HEK293 (cell line): ENCODE measurements around the gene WDR76.
"Not testable (repeated sequence)": the region's sequence is repeated elsewhere in the genome, so short reads cannot be mapped to it uniquely, and the experiment has no call there.

Source experiments
- BCL11A ChIP-seq: fragments of 450-650 bp; formaldehyde crosslinking; IDR thresholded peaks from 2 replicates; pipeline ENCODE4 v1.5.1; 2016; ENCODE audit warnings: low read depth, missing biosample characterization, missing genetic modification characterization
- CTCF ChIP-seq: fragments of 450-650 bp; formaldehyde crosslinking; IDR thresholded peaks from 2 replicates; pipeline ENCODE4 v1.5.1; 2016; ENCODE audit warnings: missing biosample characterization, missing genetic modification characterization
- REST ChIP-seq: fragments of 450-650 bp; formaldehyde crosslinking; IDR thresholded peaks from 2 replicates; pipeline ENCODE4 v1.5.1; 2016; ENCODE audit warnings: missing biosample characterization, missing genetic modification characterization
- ZBTB48 ChIP-seq: fragments of 450-650 bp; formaldehyde crosslinking; IDR thresholded peaks from 2 replicates; pipeline ENCODE4 v1.5.1; 2016; ENCODE audit warnings: missing biosample characterization, missing genetic modification characterization
- ZNF121 ChIP-seq: fragments of 450-650 bp; formaldehyde crosslinking; IDR thresholded peaks from 2 replicates; pipeline ENCODE4 v1.5.1; 2016; ENCODE audit warnings: missing biosample characterization, missing genetic modification characterization
- ZNF274 ChIP-seq, 2 experiments: fragments of 200-500 bp in 1 of 2; fragments of 450-650 bp in 1 of 2; sonication (Bioruptor generic) in 1 of 2; formaldehyde crosslinking in 1 of 2; IDR thresholded peaks; 2 replicates each; pipeline versions ENCODE4 v1.5.1 to v1.6.1; 2014 to 2016; ENCODE audit warnings: borderline replicate concordance in 1 of 2, inconsistent platforms in 1 of 2, low read length in 1 of 2, missing biosample characterization in 1 of 2, missing genetic modification characterization in 1 of 2
- ZNF292 ChIP-seq: fragments of 450-650 bp; formaldehyde crosslinking; IDR thresholded peaks from 2 replicates; pipeline ENCODE4 v1.5.1; 2016; ENCODE audit warnings: low read depth, missing biosample characterization, missing genetic modification characterization, borderline replicate concordance
- ZNF558 ChIP-seq: fragments of 450-650 bp; formaldehyde crosslinking; IDR thresholded peaks from 2 replicates; pipeline ENCODE4 v1.5.1; 2016; ENCODE audit warnings: missing biosample characterization, missing genetic modification characterization
- ZNF747 ChIP-seq: fragments of 450-650 bp; formaldehyde crosslinking; IDR thresholded peaks from 2 replicates; pipeline ENCODE4 v1.5.1; 2016; ENCODE audit warnings: missing biosample characterization, missing genetic modification characterization
- ZNF837 ChIP-seq: fragments of 450-650 bp; formaldehyde crosslinking; IDR thresholded peaks from 2 replicates; pipeline ENCODE4 v1.5.1; 2016; ENCODE audit warnings: missing biosample characterization, missing genetic modification characterization

- TF ChIP-seq ZNF274 (IDR thresholded peaks at IDR 0.05; ENCODE audit: low read length); ZNF274 (tag by site-specific recombination; IDR thresholded peaks at IDR 0.05; ENCODE audit: borderline replicate concordance); ZNF292 (tag by site-specific recombination); ZNF837 (tag by site-specific recombination); ZNF558 (tag by site-specific recombination); ZBTB48 (tag by site-specific recombination); CTCF (tag by site-specific recombination); REST (tag by site-specific recombination); ZNF121 (tag by site-specific recombination); BCL11A (tag by site-specific recombination); ZNF747 (tag by site-specific recombination): not testable (repeated sequence)
Measured at GRCh38 chr15:43825305-43825704, 1.5 kb upstream of the WDR76 start.
